Stimulated activated CD4-positive, alpha-beta T cell treated with anti-CD3 and anti-CD28 coated beads, TNF-alpha, amount 100 ng/mL, for 4 hours (primary cell): ENCODE results near the gene SIAH1.
"Not testable (repeated sequence)": the region's sequence is repeated elsewhere in the genome, so short reads cannot be mapped to it uniquely, and the experiment has no call there.

ENCODE experiments used
- DNase-seq, 3 experiments: peaks; one replicate each; pipeline ENCODE4 v3.0.0-alpha.2; 2020; ENCODE audit warnings: low read depth in 3 of 3

The SIAH1 gene

GRCh38 chr16:48393485-48394354 is 8.5 kb upstream of the SIAH1 start:
- DNase-seq, result no peak

GRCh38 chr16:48392407-48392806 is 7.2 kb upstream of the SIAH1 start:
- DNase-seq, result no peak

- DNase-seq, result no peak
These were observed 1.5 kb upstream of the SIAH1 start for GRCh38 chr16:48386559-48387312.

GRCh38 chr16:48384520-48385252 is 527 bp downstream of the SIAH1 start:
- no peak for DNase-seq

- no peak for DNase-seq
These were observed 1.2 kb downstream of the SIAH1 start for GRCh38 chr16:48383877-48384519.

DNA sequence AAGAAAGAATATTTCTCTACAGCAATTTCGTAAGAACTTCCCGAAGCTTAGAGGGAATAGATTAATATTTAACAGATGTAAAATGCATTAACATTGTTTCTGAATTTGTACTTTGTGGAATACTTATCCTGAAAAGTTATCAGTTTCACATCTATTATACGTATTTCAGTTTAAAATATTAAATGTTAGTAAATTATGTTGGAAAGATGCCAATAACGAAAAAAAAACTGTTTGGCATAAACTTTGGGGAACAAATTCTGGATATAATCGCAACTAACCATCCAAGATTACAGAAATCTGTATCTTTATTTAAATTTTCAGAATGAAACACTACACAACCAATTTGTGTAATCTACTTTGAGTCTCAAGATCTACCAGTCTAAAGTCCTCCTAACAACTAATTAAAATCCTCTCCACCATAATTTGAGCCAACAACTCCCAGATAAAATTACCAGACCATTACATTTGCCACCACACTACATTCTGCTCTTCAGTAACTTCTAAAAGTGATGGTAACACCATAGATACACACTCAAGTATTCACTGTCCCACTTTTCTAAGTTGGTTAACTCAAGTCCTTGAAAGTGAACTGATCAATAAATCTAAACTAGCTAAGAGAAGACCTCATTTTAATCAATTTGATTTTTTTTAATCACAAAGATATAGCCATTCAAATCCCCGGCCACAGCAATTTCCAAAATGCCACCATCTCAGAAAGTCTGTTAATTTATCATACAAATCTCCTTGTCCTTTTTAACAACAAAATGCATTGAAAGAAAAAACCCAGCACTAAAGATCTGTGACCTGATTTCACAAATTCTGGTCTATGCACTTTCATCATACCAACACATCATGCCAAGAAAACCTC is 2.0 kb downstream of the SIAH1 start:
- no peak for DNase-seq

DNA sequence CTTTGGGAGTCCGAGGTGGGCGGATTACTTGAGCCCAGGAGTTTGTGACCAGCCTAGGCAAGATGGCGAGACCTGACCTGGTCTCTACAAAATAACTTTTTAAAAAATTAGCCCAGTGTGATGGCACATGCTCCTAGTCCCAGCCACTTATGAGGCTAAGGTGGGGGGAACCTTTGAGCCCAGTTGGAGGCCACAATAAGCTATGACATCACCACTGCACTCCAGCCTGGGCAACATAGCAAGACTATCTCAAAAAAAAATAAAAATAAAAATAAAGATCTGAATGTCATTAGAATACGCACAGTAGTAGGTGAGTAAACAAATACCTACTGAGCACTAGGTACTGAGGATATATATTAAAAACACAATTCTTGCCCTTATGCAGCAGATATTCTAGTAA is 3.1 kb downstream of the SIAH1 start:
- no peak for DNase-seq

DNA sequence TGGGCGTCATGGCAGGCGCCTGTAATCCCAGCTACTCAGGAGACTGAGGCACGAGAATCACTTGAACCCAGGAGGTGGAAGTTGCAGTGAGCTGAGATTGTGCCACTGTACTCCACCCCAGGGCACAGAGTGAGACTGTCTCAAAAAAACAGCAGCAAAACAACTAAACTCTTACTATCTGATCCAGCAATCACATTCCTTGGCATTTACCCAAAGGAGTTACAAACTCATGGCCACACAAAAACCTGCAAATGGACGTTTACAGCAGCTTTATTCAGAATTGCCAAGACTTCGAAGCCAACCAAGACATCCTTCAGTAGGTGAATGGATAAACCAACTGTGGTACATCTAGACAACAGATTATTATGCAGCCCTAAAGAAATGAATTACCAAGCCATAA is 4.0 kb downstream of the SIAH1 start:
- no peak for DNase-seq

DNA sequence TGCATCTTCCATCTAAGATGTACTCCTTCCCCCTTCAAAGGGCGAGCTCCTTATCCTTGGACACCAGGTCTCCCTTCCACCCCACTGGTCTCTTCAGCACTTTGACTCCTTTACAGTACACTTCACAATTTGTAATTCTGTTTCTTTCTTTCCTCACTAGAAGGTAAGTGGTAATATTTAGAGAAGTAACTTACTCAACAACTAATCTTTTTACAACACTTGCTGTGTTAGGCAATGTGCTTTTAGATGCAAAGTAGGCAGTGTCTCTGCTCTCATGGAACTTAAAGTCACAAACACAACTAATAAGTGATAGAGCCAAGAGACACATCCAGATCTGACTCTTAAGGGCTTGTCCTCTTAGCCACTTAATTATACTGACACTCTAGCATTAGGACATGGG is 6.4 kb downstream of the SIAH1 start:
- no peak for DNase-seq

DNA sequence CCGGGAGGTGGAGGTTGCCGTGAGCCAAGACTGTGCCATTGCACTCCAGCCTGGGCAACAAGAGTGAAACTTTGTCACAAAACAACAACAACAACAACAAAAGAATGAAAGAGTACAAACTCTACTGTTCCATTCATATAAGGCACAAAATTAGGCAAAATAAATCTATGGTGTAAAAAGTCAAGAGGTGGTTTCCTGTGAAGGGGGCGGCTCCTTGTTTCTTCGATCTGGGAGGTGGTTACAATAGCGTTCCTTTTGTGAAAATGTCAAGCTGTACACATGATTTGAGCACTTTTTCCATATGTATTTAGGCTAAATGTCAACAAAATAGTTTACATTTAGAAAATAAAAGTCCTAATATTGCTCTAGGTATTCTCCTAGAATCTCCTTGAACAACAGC is 6.9 kb downstream of the SIAH1 start:
- no peak for DNase-seq

- DNase-seq, result not testable (repeated sequence)
These were observed 7.9 kb downstream of the SIAH1 start for GRCh38 chr16:48377301-48377700.

DNA sequence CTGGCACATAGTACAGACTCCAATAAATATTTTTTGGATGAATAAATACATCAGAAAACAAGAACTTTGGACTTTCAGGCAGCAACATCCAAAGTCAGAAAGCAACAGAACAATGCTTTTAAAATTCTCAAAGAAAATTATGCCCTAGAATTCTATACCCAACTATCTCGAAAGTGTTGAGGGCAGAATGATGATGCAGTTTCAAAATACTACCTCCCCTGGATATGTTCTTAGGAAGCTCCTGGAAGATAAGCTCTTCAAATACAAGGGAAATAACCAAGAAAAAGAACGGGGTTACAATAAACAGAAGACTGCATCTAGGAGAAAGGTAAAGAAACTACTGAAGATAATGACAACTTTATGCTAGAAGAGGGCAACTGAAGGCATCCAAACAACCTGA is 11.0 kb downstream of the SIAH1 start:
- DNase-seq, result no peak

DNA sequence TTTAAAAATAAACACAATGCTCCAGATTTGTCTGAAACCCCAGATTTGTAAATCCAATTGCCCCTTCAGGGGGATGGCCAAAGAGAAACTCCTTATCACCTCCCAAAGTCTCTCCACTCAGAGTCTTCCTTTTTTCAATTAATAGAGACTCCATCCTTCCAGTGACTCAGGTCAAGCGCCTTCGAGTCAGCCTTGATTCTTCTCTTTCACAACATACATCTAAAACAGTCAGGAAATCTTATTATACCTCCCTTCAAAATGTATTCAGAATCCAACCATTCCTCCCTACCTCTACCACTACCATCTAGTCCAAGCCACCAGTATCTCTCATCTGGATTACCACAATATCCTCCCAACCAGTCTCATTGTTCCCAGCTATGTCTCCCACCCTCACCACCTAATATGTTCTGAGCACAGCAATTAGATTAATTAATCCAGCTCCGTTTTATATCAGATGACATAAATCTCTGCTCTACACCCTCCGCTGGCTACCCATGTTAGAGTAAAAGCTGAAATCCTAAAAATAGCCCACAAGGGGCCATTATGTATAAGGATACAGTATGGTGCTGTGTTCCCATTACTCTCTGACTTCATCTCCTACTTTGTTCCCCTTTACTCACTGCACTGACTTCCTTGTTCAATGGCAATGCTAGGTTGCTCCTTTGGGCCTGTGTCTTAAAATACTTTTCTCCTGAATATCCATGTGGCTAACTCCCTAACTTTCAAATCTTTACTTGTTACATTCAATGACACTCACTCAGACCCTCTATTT is 11.8 kb downstream of the SIAH1 start:
- DNase-seq, result no peak

- no peak for DNase-seq
These were observed 12.5 kb downstream of the SIAH1 start for GRCh38 chr16:48372744-48373143.

GRCh38 chr16:48371393-48371780 is 13.8 kb downstream of the SIAH1 start:
- no peak for DNase-seq

DNA sequence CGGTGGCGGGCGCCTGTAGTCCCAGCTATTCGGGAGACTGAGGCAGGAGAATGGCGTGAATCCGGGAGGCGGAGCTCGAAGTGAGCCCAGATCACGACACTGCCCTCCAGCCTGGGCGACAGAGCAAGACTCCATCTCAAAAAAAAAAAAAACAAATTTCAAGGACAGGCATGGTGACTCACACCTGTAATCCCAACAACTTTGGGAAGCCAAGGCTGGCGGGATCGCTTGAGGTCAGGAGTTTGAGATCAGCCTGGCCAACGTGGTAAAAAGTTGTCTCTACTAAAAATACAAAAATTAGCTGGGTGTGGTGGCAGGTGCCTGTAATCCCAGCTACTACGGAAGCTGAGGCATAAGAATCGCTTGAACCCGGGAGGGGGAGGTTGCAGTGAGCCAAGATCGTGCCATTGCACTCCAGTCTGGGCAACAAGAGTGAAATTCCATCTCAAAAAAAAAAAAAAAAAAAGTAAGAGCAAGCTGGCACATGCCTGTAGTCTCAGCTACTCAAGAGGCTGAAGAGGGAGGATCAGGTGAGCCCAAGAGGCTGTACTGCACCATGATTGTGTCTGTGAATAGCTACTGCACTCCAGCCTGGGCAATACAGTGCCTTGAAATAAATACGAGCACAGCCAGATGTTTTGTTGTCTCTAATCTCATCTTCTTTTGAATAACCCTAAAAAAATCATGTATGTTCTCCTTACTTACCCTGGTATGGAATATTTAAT is 14.4 kb downstream of the SIAH1 start:
- not testable (repeated sequence) for DNase-seq

DNA sequence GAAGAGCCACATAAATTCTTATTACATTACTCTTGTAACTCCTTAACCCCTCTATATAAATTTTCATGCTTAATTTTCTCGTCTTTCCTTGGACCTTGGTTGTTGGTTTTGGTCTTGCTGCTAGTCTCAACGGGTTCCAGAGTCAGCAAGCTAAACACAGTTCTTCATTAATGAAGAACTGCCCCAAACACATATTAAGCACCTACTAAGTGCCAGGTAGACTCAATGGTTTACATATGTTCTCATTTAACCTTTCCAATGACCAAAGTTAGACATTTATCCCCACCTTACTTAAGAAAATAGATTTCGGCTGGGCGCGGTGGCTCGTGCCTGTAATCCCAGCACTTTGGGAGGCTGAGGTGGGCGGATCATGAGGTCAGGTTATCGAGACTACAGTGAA is 15.0 kb downstream of the SIAH1 start:
- DNase-seq, result no peak

DNA sequence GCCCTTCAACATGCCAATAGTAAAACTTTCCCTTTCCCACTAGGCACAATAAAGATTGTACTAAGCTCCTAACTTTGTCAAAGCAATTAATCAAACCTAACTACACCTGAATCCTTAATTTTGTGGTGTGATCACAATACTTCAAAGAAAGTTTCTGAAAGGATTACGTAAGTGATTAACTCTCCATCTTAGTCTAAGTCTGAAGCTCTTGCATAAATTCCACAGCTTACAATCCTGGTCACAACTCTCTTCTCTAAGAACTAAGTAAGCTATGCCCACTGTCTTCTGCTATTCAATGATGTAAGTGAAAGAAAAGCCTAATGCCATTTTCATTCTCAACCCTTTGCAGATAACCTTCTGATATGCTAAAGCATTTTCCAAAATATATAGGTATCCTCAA is 15.4 kb downstream of the SIAH1 start:
- no peak for DNase-seq

GRCh38 chr16:48367441-48368049 is 17.7 kb downstream of the SIAH1 start:
- no peak for DNase-seq
